GM19239 (cell line): Measurements from ENCODE around the gene IFTAP.

Experiments
- DNase-seq: peaks from one replicate; pipeline ENCODE4 v3.0.0; 2011; ENCODE audit warnings: low spot score; ENCODE audit not compliant: insufficient read length
- FAIRE-seq: peaks from 2 replicates; lab custom pipeline; 2011; peaks lifted over from hg19 to GRCh38; lab: Jason Lieb, UNC

The IFTAP gene

DNA sequence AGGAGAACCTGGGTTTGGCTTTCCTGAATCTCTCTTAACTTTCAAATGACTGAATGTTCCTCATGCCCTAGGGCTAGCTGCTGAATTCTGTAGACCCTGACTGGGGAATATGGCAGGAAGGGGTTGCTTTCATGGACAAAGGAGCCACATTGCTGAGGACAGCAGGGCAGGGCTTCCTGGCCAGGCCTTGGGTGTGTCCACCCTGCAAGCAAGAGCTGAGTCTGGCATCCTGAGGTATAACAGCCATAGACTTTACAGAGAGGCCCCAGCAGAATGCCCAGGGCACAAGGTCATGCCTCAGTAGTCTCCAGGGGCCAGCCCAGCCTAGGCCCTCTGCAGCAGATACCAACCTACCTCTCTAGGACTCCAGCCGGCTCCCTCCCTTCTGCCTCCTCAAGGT is 105.9 kb downstream of the IFTAP start:
- FAIRE-seq: no peak
- no peak for DNase-seq

DNA sequence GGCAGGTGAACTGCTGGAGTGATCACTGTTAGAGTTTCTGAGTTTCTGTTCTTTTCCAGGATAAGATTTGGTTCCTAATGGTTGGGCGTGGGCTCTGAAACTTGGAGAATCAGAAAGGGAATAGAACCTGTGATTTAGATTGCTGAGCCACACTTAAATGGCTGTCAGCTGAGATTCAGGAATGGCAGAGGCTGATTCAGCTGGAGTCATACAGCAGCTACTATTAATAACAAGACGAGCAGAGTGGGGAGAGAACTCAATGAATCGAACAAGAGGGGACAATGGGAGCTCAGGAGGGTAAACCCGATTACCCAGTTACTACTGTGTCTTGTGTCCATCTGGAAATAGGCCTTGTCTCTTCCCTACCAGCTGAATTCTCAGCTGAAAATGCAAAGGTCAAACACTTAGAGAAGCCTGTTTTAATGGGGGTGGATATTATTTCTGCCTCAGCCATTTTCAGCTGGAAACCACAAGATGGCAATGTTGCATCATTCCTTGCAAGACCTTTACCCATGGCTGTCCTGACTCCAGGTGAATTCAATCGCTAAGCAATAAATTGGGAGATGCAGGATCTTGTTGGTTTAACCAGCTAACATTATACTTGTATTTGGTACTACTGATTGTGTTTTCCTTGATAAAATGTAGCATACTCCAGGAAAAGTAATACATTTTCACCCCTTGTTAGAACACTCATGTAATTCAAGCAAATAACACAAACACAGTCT is 108.2 kb downstream of the IFTAP start:
- peak; percentile 37 for FAIRE-seq
- DNase-seq: peak; percentile 20

DNA sequence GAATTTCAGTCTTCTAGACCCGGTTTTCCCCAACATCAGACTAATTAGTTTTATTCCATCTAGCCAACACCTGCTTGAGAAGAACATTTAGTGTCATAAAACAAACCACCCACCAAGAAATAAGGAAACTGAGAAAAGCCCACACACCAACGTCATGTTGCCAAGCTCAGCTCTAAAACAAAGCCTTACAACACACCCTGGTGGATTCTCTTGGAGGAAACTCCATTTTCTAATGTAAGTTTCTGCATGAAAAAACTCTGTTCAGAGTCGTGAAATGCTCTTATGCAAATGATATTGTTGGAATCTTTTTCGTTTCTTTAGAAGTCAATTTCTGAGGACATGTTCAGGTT is 108.7 kb downstream of the IFTAP start:
- FAIRE-seq: no peak

More for the DNA sequence above, 108.7 kb downstream of the IFTAP start:
- DNase-seq: no peak
